ENCODE data around the gene CACNA1F.
A peak's percentile ranks its signal among the peaks of the same experiment; 100 is the strongest.

Gene CACNA1F

GRCh38 chrX:49199315-49199595 is 33.9 kb downstream of the CACNA1F start:
- FAIRE-seq = no peak
- TF ChIP-seq POLR2A (IDR thresholded peaks at IDR 0.05; ENCODE audit: low read depth, low read length) (no peak), SPI1 (IDR thresholded peaks at IDR 0.05; ENCODE audit: low read depth, low read length) (no peak), PAX5 (IDR thresholded peaks at IDR 0.05; ENCODE audit: insufficient read depth, low read length, severe bottlenecking) (no peak), POU2F2 (IDR thresholded peaks at IDR 0.05; ENCODE audit: low read depth, low read length) (no peak), TAF1 (IDR thresholded peaks at IDR 0.05; ENCODE audit: low read depth, low read length) (no peak), POLR2AphosphoS5 (IDR thresholded peaks at IDR 0.05; ENCODE audit: low read depth, low read length) (no peak)
- no peak for DNase-seq (ENCODE audit: insufficient read length, low spot score)

DNA sequence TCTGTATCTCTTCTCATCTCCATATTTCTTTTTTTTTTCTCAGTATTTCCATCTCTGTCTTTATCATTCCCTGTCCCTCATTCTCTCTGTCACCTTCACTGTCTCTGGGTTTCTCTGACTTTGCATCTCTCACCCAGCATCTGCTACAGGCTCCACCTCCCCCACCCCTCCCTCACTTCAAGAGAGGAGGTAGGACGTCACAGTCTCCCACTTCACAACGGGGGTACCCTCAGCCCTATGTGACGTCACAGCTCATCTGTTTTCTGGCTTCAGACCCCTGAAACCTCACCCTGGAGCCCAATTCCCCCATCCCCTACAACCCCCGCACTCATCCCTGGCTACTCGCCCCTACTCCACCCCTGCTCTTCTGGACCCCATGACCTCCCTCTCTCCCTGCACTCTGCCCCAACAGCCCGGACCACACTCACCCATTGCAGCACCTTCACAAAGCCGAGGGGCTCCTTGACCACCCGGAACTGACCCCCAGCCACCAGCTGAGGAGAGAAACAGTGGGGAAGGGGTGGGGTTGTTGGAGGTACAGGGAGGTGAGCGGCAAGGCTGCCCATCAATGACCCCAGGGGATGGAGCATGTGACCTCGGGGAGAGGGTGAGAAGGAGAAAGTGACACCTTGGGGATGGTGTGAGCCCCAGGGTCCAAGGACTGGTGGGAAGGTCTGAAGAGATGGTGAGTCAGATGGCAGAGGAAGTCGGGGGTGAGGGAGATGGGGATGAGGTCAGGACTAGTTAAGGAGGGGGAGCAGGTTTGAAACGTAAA is 34.4 kb downstream of the CACNA1F start:
- TF ChIP-seq TAF1 (IDR thresholded peaks at IDR 0.05; ENCODE audit: low read depth, low read length) = no peak
- TF ChIP-seq POLR2AphosphoS5 (IDR thresholded peaks at IDR 0.05; ENCODE audit: low read depth, low read length) = no peak
- no peak for TF ChIP-seq POLR2A (IDR thresholded peaks at IDR 0.05; ENCODE audit: low read depth, low read length)
- TF ChIP-seq PAX5 (IDR thresholded peaks at IDR 0.05; ENCODE audit: insufficient read depth, low read length, severe bottlenecking) = no peak
- TF ChIP-seq SPI1 (IDR thresholded peaks at IDR 0.05; ENCODE audit: low read depth, low read length) = no peak
- TF ChIP-seq POU2F2 (IDR thresholded peaks at IDR 0.05; ENCODE audit: low read depth, low read length) = no peak
- FAIRE-seq (peak; percentile 81), DNase-seq (ENCODE audit: insufficient read length, low spot score) (no peak)

GRCh38 chrX:49197543-49198087 is 35.5 kb downstream of the CACNA1F start:
- FAIRE-seq = no peak
- no peak for DNase-seq (ENCODE audit: insufficient read length, low spot score)
- TF ChIP-seq POLR2AphosphoS5 (IDR thresholded peaks at IDR 0.05; ENCODE audit: low read depth, low read length) (no peak), TAF1 (IDR thresholded peaks at IDR 0.05; ENCODE audit: low read depth, low read length) (no peak), POLR2A (IDR thresholded peaks at IDR 0.05; ENCODE audit: low read depth, low read length) (no peak), PAX5 (IDR thresholded peaks at IDR 0.05; ENCODE audit: insufficient read depth, low read length, severe bottlenecking) (no peak), SPI1 (IDR thresholded peaks at IDR 0.05; ENCODE audit: low read depth, low read length) (no peak), POU2F2 (IDR thresholded peaks at IDR 0.05; ENCODE audit: low read depth, low read length) (no peak)

GRCh38 chrX:49193542-49193964 is 39.6 kb downstream of the CACNA1F start:
- TF ChIP-seq TAF1 (IDR thresholded peaks at IDR 0.05; ENCODE audit: low read depth, low read length) (no peak), PAX5 (IDR thresholded peaks at IDR 0.05; ENCODE audit: insufficient read depth, low read length, severe bottlenecking) (no peak)
- DNase-seq (ENCODE audit: insufficient read length, low spot score) (no peak), FAIRE-seq (no peak)

DNA sequence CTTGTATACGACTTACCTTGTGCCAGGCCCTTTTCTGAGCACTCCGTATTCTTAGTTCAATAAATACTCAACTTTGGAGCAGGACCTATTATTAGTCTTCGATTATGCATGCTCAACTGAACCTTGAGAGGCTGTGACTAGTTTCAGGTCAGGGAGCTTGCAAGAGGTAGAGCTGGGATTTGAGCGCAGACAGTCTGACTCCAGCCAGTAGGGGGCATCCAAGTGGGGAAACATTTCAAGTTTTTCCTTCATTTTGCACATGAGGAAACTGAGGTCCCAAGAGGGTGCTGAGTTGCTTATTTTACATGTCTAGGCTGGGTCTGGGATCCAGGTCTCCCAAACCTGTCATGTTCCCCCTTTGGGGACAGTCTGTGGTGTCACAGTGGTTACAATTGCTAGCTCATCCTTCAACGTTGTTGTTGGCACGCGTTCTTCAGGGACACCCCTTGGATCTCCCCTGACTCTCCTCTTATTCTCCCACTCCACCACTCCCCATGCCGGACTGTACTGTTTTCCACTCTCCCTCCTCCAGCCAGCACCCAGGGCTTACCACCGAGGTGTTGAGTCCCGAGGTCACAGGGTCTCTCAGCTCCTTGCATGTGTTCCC is 40.3 kb downstream of the CACNA1F start:
- TF ChIP-seq POLR2A (IDR thresholded peaks at IDR 0.05; ENCODE audit: low read depth, low read length) (no peak), POLR2AphosphoS5 (IDR thresholded peaks at IDR 0.05; ENCODE audit: low read depth, low read length) (no peak), SPI1 (IDR thresholded peaks at IDR 0.05; ENCODE audit: low read depth, low read length) (no peak), TAF1 (IDR thresholded peaks at IDR 0.05; ENCODE audit: low read depth, low read length) (no peak), POU2F2 (IDR thresholded peaks at IDR 0.05; ENCODE audit: low read depth, low read length) (no peak), PAX5 (IDR thresholded peaks at IDR 0.05; ENCODE audit: insufficient read depth, low read length, severe bottlenecking) (no peak)
- DNase-seq (ENCODE audit: insufficient read length, low spot score) (no peak), FAIRE-seq (peak; percentile 91)

- DNase-seq (ENCODE audit: insufficient read length, low spot score) (no peak), FAIRE-seq (no peak)
- TF ChIP-seq PAX5 (IDR thresholded peaks at IDR 0.05; ENCODE audit: insufficient read depth, low read length, severe bottlenecking) = no peak
- TF ChIP-seq SPI1 (IDR thresholded peaks at IDR 0.05; ENCODE audit: low read depth, low read length) = no peak
- no peak for TF ChIP-seq POU2F2 (IDR thresholded peaks at IDR 0.05; ENCODE audit: low read depth, low read length)
- no peak for TF ChIP-seq TAF1 (IDR thresholded peaks at IDR 0.05; ENCODE audit: low read depth, low read length)
- no peak for TF ChIP-seq POLR2AphosphoS5 (IDR thresholded peaks at IDR 0.05; ENCODE audit: low read depth, low read length)
- no peak for TF ChIP-seq POLR2A (IDR thresholded peaks at IDR 0.05; ENCODE audit: low read depth, low read length)
These were observed 41.5 kb downstream of the CACNA1F start for GRCh38 chrX:49191574-49192011.

GRCh38 chrX:49190821-49191573 is 42.1 kb downstream of the CACNA1F start:
- FAIRE-seq = peak; percentile 100
- peak; percentile 66 for DNase-seq (ENCODE audit: insufficient read length, low spot score)
- TF ChIP-seq SPI1 (IDR thresholded peaks at IDR 0.05; ENCODE audit: low read depth, low read length) (no peak), POLR2A (IDR thresholded peaks at IDR 0.05; ENCODE audit: low read depth, low read length) (peak; percentile 40; the same call in 1 of the 2 replicates), TAF1 (IDR thresholded peaks at IDR 0.05; ENCODE audit: low read depth, low read length) (peak; percentile 40; the same call in 1 of the 2 replicates), POU2F2 (IDR thresholded peaks at IDR 0.05; ENCODE audit: low read depth, low read length) (no peak), POLR2AphosphoS5 (IDR thresholded peaks at IDR 0.05; ENCODE audit: low read depth, low read length) (peak; percentile 56), PAX5 (IDR thresholded peaks at IDR 0.05; ENCODE audit: insufficient read depth, low read length, severe bottlenecking) (no peak)

GRCh38 chrX:49189606-49190005 is 43.5 kb downstream of the CACNA1F start:
- TF ChIP-seq TAF1 (IDR thresholded peaks at IDR 0.05; ENCODE audit: low read depth, low read length) (no peak), PAX5 (IDR thresholded peaks at IDR 0.05; ENCODE audit: insufficient read depth, low read length, severe bottlenecking) (no peak), POLR2A (IDR thresholded peaks at IDR 0.05; ENCODE audit: low read depth, low read length) (no peak), POU2F2 (IDR thresholded peaks at IDR 0.05; ENCODE audit: low read depth, low read length) (no peak), POLR2AphosphoS5 (IDR thresholded peaks at IDR 0.05; ENCODE audit: low read depth, low read length) (no peak), SPI1 (IDR thresholded peaks at IDR 0.05; ENCODE audit: low read depth, low read length) (no peak)
- no peak for DNase-seq (ENCODE audit: insufficient read length, low spot score)
- FAIRE-seq = no peak

Measured in GM12891 (cell line).